Measurements from ENCODE around the gene EML1.

The EML1 gene, protein sequence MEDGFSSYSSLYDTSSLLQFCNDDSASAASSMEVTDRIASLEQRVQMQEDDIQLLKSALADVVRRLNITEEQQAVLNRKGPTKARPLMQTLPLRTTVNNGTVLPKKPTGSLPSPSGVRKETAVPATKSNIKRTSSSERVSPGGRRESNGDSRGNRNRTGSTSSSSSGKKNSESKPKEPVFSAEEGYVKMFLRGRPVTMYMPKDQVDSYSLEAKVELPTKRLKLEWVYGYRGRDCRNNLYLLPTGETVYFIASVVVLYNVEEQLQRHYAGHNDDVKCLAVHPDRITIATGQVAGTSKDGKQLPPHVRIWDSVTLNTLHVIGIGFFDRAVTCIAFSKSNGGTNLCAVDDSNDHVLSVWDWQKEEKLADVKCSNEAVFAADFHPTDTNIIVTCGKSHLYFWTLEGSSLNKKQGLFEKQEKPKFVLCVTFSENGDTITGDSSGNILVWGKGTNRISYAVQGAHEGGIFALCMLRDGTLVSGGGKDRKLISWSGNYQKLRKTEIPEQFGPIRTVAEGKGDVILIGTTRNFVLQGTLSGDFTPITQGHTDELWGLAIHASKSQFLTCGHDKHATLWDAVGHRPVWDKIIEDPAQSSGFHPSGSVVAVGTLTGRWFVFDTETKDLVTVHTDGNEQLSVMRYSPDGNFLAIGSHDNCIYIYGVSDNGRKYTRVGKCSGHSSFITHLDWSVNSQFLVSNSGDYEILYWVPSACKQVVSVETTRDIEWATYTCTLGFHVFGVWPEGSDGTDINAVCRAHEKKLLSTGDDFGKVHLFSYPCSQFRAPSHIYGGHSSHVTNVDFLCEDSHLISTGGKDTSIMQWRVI

DNA sequence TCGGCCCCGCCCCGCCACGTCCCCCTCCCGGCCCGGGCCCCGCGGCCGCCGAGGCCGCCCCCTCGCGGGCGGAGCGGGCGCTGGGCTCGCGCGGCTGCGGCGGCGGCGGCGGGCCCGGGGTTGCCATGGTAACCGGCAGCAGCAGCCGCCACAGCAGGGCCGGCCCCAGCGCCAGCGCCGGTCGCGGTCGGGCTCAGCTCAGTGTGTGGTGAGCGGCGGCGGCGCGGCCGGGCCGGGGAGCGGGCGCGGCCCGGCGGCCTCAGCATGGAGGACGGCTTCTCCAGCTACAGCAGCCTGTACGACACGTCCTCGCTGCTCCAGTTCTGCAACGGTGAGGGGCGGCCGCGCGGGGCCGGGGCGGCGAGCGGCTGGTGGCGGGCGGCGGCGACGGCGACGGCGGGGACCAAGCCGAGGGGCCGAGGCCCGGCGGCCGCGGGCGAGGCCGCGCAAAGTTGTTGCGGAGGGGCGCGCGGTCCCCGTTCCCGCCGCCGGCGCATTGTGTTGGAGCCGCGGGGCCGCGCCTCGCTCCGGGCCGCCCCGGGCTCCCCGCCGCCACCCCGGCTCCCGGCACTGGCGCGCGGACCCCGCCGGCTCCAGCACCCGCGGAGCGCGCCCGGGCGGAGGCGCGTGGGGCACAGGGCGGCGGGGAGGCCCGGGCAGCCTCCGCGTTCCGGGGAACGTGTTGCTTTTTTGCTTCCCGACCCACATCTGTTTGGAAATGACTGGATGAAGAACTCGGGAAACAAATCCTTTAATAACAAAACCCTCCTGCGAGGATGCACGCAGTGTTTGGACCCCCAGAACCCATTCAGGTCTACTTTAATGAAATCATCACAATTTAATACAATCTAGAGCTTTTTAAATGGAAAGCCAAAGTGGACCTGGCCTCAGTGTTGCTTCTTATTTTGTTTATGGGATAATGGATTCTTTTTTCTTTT is at the start of gene EML1:
TSS of gene EML1 (plus strand) at position 201 of the 938 bp plus-strand sequence. CDS start at position 265, 64 bp downstream.
- DNase-seq: peak; percentile 52

DNA sequence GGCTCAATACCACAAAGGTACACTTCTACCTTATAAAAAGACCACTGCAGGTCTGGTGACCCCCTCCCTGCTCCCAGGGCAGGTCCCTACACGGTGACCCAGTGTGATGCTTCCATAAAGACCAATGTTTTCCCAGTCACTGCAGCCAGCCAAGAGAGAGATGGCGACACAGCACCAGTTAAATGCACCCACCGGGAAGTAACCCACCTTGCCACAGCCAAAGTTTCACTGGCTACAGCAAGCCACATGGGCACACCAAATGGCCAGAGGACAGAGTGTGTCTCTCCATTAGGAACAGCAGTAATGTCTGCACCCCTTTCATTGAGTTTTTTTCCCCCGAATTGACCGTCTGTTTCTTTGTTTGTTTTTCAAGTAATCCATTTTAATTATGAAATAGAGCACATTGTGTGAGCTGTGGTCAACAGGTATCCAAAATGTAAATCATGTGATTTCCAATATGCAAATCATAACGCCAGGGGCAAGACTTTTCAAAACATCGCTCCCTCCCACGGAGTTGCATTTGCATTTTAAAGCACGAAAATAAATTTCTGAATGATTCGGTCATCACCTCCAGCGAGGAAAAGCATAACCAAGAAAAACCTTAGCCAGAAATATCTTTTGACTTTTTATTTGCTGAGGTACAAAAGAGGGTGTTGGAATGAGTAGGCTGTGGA is 48.9 kb upstream of the EML1 start:
- no peak for DNase-seq

DNA sequence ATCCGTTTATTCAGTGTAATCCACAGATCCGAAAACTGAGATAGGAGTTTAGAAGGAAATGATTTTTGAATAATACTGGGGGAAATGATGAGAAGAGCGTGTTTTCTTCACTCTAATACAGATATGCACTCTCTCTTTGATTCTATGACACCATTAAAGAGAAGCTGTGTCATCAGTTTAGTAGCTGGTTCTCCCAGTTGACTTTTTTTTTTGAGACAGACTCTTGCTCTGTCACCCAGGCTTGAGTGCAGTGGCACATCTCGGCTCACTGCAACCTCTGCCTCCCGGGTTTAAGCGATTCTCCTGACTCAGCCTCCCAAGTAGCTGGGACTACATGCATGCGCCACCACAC is 48.4 kb upstream of the EML1 start:
- no peak for DNase-seq

DNA sequence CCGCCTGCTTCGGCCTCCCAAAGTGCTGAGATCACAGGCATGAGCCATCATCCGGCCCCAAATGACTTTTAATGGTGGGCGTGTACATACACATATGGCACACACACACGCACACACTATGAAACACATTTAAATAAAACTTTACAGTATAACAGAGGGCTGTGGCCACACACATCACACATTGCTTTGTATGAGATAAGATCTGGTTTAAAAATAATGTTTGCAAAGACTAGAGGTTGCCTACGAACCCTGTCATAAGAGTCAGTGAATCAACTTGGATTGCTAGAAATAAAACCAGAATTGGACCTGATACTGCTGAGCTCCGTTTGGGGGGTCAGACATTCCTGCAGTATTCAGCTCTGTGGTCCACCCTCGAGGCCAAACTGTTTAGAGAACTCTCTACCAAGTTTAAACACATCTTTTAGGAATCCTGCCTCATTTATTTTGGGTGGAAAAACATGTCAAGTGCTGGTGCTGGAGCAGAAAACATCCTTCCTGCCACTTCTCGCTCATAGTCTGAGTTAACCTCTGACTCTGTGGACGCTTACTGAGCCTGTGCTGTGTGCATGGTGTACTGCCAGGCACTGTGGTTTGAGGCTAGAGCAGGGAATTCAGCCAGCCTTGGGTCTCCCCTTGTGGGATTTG is 47.8 kb upstream of the EML1 start:
- DNase-seq: no peak

DNA sequence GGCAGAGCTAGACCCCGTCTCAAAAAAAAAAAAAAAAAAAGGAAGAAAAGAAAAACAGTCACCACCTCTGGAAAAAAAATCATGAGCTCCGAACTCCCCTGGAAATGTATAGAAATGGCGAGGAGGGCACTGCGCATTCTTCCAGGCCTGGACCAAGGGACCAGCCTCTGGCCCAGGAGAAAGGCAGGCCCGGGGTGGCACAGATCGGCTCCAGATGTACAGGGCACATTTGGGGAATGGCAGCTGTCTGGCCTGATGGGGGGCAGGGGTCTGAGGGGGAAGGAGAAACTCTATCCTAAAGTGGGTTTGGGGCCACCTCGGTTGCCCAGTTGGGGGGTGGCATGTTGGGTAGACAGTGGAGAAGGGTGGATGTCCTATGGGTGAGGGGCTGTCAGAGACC is 46.0 kb upstream of the EML1 start:
- DNase-seq: no peak

DNA sequence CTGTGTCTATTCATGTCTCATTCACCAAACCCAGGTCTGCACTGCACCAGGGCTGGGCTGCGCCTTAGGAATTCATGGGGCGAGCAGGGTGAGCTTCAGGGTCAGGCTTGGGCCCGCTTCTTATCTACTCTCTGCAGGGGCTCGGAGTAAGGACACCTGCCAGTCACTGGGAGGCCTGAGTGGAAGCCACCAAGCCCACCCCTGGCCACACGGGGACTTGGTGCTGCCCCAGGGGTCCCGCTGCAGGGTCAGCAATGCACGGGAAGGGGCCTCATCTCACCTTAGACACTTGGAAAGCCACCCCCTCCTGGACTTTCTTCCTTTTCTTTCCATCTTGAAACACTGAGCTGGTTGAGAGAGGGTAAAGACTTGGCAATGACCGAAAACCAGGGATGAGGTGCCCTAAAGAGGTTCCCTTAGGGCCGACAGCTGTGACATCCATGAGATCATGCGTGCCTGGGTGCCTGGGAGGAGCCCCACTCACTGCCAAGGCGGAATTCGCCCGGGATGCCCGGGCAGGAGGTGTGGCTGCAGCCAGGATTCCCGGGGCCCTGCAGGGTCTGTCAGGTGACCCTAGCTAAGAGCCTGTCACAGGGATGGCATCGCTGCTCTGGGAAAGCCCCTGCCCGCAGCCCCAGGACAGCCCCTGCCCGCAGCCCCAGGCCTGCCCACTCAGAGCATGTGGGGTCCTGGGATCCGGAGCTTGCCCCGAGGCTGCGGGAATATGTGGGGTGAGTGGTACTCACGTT is 45.5 kb upstream of the EML1 start:
- DNase-seq: no peak

DNA sequence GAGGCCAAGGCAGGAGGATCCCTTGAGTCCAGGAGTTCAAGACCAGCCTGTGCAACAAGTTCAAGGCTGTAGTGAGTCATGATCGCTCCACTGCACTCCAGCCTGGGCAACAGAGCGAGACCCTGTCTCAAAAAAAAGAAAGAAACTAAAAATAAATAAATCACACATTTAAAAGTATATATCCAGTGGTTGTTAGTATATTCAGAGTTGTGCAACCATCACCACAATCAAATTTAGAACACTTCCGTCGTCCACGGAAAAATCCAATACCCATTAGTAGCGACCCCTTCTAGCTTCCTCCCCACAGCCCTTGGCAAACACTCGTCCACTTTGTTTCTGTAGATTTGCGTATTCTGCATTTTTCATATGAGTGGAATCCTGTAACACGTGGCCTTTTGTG is 44.7 kb upstream of the EML1 start:
- no peak for DNase-seq

DNA sequence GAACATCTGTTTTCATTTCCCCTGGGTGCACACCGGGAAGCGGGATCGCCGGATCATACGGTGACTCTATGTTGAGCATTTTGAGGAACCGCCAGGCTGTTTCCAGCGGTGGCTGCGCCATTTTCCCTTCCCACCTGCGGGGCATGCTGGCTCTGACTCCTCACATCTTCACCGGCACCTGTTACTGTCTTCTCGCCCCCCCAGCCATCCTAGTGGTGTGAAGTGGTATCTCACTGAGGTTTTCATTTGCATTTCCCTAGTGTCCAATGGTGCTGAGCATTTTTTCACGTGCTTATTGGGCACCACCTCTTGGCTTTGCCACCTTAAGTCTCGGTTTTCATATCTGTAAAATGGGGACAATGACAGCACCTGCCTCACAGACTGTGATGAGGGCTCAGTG is 44.1 kb upstream of the EML1 start:
- no peak for DNase-seq

DNA sequence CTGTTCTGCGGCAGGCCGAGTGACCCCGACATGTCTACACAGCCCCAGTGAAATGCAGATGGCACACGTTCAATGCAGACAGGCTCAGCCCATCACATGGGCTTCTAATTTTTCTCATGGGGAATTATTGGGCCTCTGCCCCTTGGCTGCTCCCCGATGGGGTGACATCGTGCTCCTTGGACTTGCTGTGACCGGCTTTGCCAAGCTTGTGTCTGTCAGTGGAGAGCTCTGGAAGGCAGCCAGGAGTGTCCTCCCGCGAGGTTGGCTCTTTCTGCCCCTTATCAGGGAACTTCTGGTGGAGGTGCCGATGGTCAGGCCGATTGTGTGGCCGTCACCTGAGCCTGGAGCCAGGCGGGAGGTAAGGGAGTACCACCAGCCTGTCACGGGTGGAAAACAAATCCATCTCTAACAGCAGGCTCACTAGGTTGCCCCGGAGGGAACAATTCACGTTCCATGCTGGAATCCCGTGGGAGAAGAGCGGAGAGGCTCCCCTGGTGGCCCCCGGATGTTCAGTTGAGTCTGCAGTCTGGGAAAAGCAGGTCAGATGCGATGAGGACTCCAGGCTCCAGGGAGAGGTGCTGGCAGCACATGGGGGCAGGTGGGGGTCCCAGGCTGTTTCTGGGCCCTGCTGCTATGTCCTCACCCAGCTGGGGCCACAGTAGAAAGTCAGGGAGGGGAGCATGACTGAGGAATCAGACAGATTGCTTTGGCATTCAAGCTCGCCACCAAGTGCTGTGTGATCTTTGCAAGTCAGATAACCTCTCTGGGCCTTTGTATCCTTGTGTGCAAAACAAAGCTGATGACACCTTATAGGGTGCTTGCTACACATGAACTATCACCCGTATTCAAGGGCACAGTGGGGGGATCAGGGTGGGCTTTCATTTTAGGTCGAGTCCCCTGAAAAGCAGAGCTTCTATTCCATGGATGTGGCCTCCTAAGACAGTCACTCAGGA is 43.2 kb upstream of the EML1 start:
- DNase-seq: no peak

DNA sequence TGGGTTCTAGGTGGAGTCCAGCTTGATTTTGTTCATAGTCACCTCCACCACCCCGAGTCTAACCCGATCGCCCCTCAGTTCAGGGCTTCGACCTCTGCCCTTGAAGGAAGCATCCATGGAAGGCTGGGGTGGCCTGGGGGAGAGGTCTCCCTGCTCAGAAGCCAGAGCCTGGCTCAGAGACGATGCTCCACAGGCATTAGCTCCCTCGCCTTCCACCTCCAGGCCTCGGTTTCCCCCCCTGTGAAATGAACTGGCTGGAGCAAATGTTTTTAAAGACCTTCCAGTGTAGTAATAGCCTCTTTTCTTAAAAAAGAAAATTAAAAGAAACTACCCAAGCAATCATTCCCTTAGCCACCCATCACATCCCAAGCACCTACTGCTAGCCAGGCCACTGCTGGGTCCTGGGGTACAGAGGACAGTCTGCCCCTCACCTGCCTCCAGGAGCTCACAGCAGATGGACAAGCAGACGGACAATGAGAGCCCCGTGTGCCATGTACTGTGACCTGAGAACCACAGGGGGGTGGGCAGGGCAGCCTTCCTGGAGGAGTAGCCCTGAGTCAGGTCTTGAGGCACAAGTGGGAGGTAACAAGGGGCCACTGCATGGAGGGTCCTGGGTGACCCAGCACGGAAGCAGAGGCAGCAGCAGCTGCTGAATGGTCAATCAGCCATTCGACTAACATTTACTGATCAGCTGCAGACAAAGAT is 42.3 kb upstream of the EML1 start:
- DNase-seq: no peak

DNA sequence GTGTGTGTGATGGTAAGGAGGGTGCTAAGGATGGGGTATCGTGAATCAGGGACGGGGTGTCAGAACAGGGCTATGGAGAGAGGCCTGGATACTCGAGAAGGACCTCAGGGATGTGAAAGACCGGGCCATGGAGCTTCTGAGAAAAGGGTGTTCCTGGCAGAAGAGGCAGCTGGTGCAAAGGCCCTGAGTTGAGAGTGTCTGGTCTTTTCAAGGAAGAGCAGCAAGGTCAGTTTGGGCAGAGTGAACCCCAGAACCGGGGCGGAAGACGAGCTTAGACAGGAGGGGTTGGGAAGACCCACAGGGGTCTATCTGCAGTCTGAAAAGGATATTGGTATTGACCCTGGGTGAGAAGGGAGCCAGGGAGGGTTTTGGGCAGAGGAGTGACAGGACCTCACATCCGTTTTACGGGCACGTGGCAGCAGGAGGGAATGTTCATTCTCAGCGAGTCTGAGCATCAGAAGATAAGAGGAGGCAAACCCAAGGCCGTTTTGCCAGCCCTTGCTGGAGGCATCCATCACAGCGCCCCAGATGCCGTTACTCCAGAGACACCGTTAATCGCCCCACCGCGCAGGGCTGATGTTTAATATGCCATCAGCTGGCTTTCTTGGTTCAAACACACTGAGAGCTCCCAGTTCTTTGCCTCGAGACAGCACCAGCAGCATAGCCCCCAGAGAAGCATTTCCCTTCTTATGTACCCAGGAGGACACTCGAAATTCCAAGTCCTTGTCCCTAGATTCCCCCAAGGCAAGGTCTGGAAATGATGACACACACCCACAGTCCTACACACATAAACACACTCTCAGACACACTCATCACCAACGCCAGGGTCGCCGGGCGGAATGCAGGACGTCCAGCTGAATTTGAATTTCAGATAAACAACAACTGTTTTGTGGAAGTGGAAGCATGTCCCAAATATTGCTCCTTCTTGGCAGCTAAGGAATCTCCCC is 41.4 kb upstream of the EML1 start:
- DNase-seq: no peak

DNA sequence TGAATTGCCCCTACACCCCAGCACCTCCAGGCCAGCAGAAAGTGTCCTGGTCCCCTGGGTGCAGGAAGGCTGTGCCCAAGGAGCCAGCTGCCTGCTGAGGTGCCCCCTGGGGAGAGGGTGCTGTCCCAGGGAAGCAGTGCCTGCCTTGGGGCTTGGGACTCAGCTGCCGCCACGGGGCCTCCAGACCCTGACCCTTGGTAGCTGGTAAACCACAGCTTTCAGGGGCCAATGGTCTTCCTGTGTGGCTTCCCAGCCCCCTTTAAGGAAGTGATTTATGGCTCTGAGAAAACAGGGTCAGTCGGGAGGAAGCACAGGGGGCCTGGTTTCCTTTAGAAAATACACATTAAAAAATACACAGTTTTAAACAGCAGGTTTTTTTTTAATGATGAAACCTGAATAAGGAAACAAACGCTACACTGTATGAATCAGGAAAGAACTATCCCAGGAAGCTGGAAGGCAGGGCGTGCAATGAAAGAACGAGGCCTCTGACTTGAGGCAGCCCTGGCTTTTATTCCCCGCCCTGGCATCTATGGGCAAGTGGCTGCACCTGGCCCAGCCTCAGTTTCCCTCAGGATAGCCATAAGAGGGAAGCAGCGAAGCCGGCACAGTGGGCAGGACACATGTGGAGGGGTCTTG is 40.6 kb upstream of the EML1 start:
- no peak for DNase-seq

DNA sequence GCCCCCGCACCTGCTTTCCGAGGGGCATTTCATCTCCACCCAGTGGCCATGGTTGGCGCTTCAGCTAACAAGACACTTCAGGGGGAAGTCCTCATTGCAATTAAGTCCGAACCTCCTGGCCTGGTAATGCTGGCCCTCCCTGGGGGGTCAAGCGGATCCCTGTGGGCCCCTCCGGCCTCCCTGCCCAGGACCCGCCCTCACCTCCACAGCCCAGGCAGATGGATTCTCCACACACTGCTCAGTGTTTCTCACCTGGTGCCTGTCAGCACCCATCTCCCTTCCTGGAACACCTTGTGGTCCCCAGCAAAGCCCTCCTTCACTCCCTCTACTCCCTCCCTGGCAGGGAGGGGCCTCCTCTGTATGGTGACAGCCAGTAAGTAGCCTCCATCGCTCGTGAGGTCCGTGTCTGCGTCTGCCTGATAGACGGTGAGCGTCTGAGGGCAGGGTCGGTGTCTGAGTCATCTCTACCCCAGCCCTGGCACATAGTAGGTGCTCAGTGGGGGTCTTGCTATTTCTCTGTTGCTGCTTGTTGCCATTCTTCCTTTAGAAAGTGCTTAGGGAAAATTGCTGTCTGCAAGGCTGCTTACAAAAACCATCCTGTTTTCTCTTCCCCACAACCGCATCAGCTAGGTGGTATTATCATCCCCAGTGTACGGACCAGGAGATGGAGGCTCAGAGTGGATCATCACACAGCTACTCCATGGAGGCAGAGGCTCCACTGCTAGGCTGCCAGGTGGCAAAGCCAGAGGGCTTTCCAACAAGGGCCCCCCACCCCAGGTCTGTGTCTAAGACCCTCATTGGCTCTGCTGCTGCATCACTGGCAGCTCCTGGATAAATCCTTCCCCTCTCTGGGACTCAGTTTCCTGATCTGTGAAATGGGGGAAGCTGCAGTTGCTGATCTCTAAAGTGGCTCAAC is 39.7 kb upstream of the EML1 start:
- no peak for DNase-seq

DNA sequence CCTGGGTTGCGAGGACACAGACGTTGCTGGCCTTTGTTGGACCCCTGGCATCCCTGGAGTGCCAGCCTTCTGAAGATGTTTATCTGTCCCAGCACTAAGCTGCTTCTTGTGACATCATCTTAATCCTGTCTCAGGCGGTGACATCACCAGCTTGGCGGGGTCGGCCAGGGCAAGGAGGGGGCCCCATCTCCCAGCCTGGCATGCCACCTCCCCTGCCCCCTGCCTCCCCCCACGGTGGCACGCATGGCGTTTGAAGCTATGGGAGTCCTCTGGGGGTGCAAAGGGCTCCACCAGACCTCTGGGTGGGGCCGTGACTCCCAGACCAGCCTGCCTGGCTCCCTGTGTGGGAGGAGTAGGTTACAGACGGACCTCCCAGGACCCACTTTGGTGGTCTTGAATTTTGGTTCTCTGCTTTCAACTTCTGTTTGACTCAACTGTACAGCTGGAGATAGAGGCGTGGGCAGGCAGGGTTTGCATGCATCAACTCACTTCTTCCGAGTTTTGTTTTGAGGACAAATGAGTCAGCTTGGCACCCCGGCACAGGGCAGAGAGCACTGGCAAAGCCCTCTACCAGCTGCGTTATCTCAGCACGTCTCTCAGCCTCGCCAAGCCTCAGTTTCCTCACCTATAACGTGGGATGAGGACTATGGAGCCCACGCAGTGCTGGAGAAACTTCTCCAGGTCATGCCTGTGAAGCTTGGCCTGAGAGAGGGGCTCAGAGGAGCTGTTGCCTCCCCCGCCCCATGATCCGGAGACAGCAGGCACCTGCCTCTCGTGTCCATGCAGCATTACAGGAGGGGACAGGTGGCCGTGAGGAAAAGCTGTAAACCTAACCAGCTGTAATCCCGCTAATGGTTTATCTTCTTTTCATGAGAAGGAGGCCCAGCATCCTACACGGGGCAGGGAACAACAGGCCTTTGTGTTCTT is 38.8 kb upstream of the EML1 start:
- no peak for DNase-seq

DNA sequence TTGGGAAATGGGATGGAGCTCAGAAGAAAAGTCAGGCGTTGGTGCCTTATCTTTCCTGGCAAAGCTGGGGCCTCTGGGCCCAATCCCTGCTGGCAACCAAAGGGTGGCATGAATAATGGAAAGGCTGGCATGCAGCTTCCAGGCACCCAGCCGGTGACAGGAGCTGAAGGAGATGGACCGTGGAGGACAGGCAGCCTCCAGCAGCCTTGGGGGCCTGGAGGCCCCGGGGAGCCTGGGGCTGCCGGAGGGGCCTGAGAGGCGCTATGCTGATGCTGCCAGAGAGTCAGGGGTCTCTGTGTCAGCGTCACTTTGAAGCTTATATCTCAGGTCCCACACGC is 38.2 kb upstream of the EML1 start:
- DNase-seq: no peak

Measured in DMS79 (cell line).